Measurements from ENCODE around the gene SLC12A9. TPM values are rescaled to one million over a fixed set of nuclear protein-coding genes. Genes with fewer than 3 reads are reported as not detected.

The SLC12A9 gene
- total and polyA plus RNA-seq, 2 donors (not counting 1 experiment from before 2014, with no cell fraction given): 80.0 to 80.1 TPM

DNA sequence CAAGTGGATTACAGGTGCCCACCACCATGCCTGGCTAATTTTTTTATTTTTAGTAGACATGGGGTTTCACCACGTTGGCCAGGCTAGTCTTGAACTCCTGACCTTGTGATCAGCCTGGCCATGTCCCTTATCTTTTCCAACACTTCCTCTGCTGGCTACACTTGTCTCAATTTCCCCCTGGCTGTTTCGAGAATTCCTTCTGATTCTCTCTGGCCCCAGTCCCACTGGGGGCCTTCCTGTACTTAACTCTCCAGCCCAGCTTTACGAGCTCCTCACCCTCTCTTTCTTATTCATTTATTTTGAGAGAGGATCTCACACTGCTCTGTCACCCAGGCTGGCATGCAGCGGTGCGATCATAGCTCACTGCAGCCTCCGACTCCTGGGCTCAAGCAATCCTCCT lies 33.7 kb upstream of the SLC12A9 start:
- H3K9me3 Mint-ChIP-seq (ENCODE audit: insufficient read depth): no peaks in the 10 kb centered on the region
- no peaks in the 10 kb centered on the region for H3K4me1 ChIP-seq (ENCODE audit: control insufficient read depth in 2 of 2, insufficient read depth in 2 of 2, low read length in 2 of 2)
- no peak overlapping the region for H3K27ac ChIP-seq (ENCODE audit: low read length in 2 of 2)
- no peak overlapping the region for H3K27ac Mint-ChIP-seq
- no peak overlapping the region for H3K4me3 ChIP-seq (ENCODE audit: control extremely low read depth in 1 of 5, extremely low read depth in 1 of 5, insufficient read depth in 1 of 5, low read depth in 2 of 5, low read length in 4 of 5)
- no peaks in the 10 kb centered on the region for H3K36me3 ChIP-seq (replicated peaks in 1 of 2; ENCODE audit: control extremely low read depth in 1 of 2, control insufficient read depth in 1 of 2, extremely low read depth in 1 of 2, insufficient read depth in 2 of 2, low read length in 1 of 2)
- H3K4me3 Mint-ChIP-seq: no peak overlapping the region
- ChIA-PET CTCF (interaction anchor here (1.5 kb wide), 1 partner anchor 18 kb away, joined by 4 read pairs; no protein-coding TSS in a partner anchor), POLR2A (no interaction called here)
- H3K9ac ChIP-seq (ENCODE audit: low read length): no peak overlapping the region
- H3K27me3 Mint-ChIP-seq: no peaks in the 10 kb centered on the region
- H3K4me1 Mint-ChIP-seq: no peaks in the 10 kb centered on the region
- 84% methylated on average over 5 of the region's 6 CpGs for WGBS (ENCODE audit: insufficient coverage)
- H4K20me1 ChIP-seq (ENCODE audit: control insufficient read depth, insufficient read depth, low read length, poor library complexity, severe bottlenecking): no peaks in the 10 kb centered on the region
- no peak for TF ChIP-seq EZH2 (IDR thresholded peaks at IDR 0.05; ENCODE audit: borderline replicate concordance, insufficient read depth, low read depth, low read length, poor library complexity, severe bottlenecking)
- TF ChIP-seq, protein P1, sequence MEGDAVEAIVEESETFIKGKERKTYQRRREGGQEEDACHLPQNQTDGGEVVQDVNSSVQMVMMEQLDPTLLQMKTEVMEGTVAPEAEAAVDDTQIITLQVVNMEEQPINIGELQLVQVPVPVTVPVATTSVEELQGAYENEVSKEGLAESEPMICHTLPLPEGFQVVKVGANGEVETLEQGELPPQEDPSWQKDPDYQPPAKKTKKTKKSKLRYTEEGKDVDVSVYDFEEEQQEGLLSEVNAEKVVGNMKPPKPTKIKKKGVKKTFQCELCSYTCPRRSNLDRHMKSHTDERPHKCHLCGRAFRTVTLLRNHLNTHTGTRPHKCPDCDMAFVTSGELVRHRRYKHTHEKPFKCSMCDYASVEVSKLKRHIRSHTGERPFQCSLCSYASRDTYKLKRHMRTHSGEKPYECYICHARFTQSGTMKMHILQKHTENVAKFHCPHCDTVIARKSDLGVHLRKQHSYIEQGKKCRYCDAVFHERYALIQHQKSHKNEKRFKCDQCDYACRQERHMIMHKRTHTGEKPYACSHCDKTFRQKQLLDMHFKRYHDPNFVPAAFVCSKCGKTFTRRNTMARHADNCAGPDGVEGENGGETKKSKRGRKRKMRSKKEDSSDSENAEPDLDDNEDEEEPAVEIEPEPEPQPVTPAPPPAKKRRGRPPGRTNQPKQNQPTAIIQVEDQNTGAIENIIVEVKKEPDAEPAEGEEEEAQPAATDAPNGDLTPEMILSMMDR (IDR thresholded peaks at IDR 0.05): no peak
- no peaks in the 10 kb centered on the region for H3K79me2 ChIP-seq (ENCODE audit: control insufficient read depth, insufficient read depth, low read length)
- no peaks in the 10 kb centered on the region for H3K9me3 ChIP-seq (ENCODE audit: control extremely low read depth in 1 of 3, control insufficient read depth in 2 of 3, insufficient read depth in 1 of 3, low read length in 2 of 3)
- no peak overlapping the region for H2AFZ ChIP-seq (ENCODE audit: insufficient read depth, low read depth, low read length, poor library complexity, severe bottlenecking)
- no peaks in the 10 kb centered on the region for H3K27me3 ChIP-seq (replicated peaks in 1 of 4; ENCODE audit: control extremely low read depth in 1 of 4, control insufficient read depth in 3 of 4, insufficient read depth in 4 of 4, low read length in 3 of 4)
- ATAC-seq (ENCODE audit: low read depth) (no peak), DNase-seq (no peak)
- no peak overlapping the region for H3K4me2 ChIP-seq (replicated peaks; ENCODE audit: low read depth, low read length, poor library complexity, severe bottlenecking)
- intact Hi-C loops (cut with micrococcal nuclease): no loop called here

DNA sequence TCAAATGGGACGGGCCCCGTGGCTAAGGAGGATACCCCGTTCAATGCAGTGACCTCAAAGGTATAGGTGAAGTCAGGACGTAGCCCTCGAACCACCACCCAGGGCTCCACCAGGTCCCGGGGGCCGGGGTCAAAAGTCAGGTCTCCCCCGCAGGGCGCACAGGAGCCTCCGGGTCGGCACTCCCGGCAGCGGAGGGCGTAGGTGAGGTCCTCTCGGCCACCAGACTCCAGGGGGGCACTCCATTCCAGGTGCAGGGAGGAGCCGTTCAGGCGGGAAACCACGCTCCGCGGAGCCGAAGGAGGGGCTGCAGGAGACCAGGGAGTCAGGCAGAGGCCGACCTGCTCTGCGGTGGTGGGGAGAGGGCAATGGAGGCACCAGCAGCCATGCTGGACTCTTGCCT lies 32.9 kb upstream of the SLC12A9 start:
- Histone ChIP-seq H3K9ac (ENCODE audit: low read length) (no peak overlapping the region), H3K4me2 (replicated peaks; ENCODE audit: low read depth, low read length, poor library complexity, severe bottlenecking) (no peak overlapping the region), H3K4me1 (ENCODE audit: control insufficient read depth in 2 of 2, insufficient read depth in 2 of 2, low read length in 2 of 2) (no peaks in the 10 kb centered on the region), H3K79me2 (ENCODE audit: control insufficient read depth, insufficient read depth, low read length) (no peaks in the 10 kb centered on the region), H3K27ac (ENCODE audit: low read length in 2 of 2) (no peak overlapping the region), H3K4me3 (ENCODE audit: control extremely low read depth in 1 of 5, extremely low read depth in 1 of 5, insufficient read depth in 1 of 5, low read depth in 2 of 5, low read length in 4 of 5) (no peak overlapping the region), H3K27me3 (replicated peaks in 1 of 4; ENCODE audit: control extremely low read depth in 1 of 4, control insufficient read depth in 3 of 4, insufficient read depth in 4 of 4, low read length in 3 of 4) (peaks cover 0 to 6% (median 0%) of the 10 kb centered on the region in 4 experiments), H3K9me3 (ENCODE audit: control extremely low read depth in 1 of 3, control insufficient read depth in 2 of 3, insufficient read depth in 1 of 3, low read length in 2 of 3) (no peaks in the 10 kb centered on the region), H4K20me1 (ENCODE audit: control insufficient read depth, insufficient read depth, low read length, poor library complexity, severe bottlenecking) (no peaks in the 10 kb centered on the region), H3K36me3 (replicated peaks in 1 of 2; ENCODE audit: control extremely low read depth in 1 of 2, control insufficient read depth in 1 of 2, extremely low read depth in 1 of 2, insufficient read depth in 2 of 2, low read length in 1 of 2) (no peaks in the 10 kb centered on the region), H2AFZ (ENCODE audit: insufficient read depth, low read depth, low read length, poor library complexity, severe bottlenecking) (no peak overlapping the region)
- peaks cover 3% of the 10 kb centered on the region for H3K27me3 Mint-ChIP-seq
- WGBS (ENCODE audit: insufficient coverage): 96% methylated on average over 23 of the region's 23 CpGs
- ChIA-PET POLR2A (no interaction called here), CTCF (no interaction called here)
- no peak for TF ChIP-seq EZH2 (IDR thresholded peaks at IDR 0.05; ENCODE audit: borderline replicate concordance, insufficient read depth, low read depth, low read length, poor library complexity, severe bottlenecking)
- TF ChIP-seq, protein P1 (IDR thresholded peaks at IDR 0.05): no peak
- H3K4me3 Mint-ChIP-seq: no peak overlapping the region
- no peaks in the 10 kb centered on the region for H3K4me1 Mint-ChIP-seq
- H3K9me3 Mint-ChIP-seq (ENCODE audit: insufficient read depth): no peaks in the 10 kb centered on the region
- no peak for DNase-seq
- intact Hi-C loops (cut with micrococcal nuclease): no loop called here
- ATAC-seq (ENCODE audit: low read depth): no peak
- H3K27ac Mint-ChIP-seq: no peak overlapping the region

Data from B cell (primary cell).